Tibial nerve (tissue), 4 donors: ENCODE results near the gene DLX4.

Source experiments
- EP300 ChIP-seq, 2 donors: sonication (generic); formaldehyde crosslinking; IDR thresholded peaks; one replicate each; pipeline ENCODE4 v1.6.1; 2017; ENCODE audit warnings: antibody characterized with exemption in 2 of 2, mild to moderate bottlenecking in 1 of 2
- TF ChIP-seq, protein P1 (sequence below), 5 experiments: fragments of 200-600 bp in 3 of 5; fragments of 450-650 bp in 2 of 5; sonication (generic) in 3 of 5; IDR thresholded peaks; one replicate each; pipeline ENCODE4 v1.5.1; 2016 to 2019; ENCODE audit warnings: antibody characterized with exemption in 5 of 5, mild to moderate bottlenecking in 3 of 5, moderate library complexity in 2 of 5

DNA sequence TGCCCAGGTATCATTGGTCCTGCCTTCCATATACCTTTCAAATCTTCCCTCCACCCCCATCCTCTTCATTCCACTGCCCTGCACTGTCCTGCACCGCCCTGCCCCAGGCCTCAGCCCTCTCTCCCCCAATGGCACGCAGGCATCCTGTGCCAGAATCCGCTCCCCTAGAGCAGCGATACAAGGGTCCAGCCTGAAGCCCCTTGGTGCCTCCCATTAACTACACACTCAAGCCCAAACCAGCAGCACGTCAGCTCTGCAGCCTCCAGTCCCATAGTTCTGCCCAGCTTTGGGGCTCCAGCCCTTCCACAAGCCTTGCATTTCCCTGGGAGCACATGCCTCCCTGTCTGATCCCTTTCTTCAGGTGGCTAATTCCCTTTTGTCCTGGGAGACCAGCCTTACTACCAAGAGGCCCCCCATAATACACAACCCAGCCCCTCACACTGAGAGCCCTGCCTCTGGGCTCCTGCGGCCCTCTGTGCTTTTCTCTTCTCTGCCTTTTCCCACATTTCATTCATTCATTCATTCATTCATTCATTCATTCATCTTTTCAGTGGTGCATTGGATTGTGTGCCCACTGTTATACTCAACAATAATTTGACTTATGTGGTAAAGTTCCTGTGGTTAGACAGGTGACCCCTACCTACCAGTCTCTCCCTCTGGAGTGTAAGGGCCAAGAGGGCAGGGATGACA is 52.8 kb downstream of the DLX4 start:
- TF ChIP-seq, protein P1, sequence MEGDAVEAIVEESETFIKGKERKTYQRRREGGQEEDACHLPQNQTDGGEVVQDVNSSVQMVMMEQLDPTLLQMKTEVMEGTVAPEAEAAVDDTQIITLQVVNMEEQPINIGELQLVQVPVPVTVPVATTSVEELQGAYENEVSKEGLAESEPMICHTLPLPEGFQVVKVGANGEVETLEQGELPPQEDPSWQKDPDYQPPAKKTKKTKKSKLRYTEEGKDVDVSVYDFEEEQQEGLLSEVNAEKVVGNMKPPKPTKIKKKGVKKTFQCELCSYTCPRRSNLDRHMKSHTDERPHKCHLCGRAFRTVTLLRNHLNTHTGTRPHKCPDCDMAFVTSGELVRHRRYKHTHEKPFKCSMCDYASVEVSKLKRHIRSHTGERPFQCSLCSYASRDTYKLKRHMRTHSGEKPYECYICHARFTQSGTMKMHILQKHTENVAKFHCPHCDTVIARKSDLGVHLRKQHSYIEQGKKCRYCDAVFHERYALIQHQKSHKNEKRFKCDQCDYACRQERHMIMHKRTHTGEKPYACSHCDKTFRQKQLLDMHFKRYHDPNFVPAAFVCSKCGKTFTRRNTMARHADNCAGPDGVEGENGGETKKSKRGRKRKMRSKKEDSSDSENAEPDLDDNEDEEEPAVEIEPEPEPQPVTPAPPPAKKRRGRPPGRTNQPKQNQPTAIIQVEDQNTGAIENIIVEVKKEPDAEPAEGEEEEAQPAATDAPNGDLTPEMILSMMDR (IDR thresholded peaks at IDR 0.05) = no peak
- no peak for TF ChIP-seq EP300 (IDR thresholded peaks at IDR 0.05)
